Keratinocyte (primary cell): Measurements from ENCODE around the gene PMF1. TPM values are rescaled to one million over a fixed set of nuclear protein-coding genes. Genes with fewer than 3 reads are reported as not detected.

Experiments used
- DNase-seq: peaks from one replicate; pipeline ENCODE4 v3.0.0-alpha.2; 2011; ENCODE audit warnings: low read depth, missing footprints, low spot score
- FAIRE-seq: peaks from 2 replicates; lab custom pipeline; 2011; peaks lifted over from hg19 to GRCh38; lab: Jason Lieb, UNC
- H2AFZ ChIP-seq: 2 replicates; pipeline ENCODE4 v1.6.0; 2012; ENCODE audit warnings: low read length, control low read depth, inconsistent platforms; ENCODE audit not compliant: control insufficient read depth
- H3K27ac ChIP-seq: 2 replicates; pipeline ENCODE4 v1.5.1; 2011; ENCODE audit warnings: low read length; ENCODE audit not compliant: control insufficient read depth, insufficient read depth
- H3K27me3 ChIP-seq: 3 replicates; pipeline ENCODE4 v1.6.0; 2011; ENCODE audit warnings: low read length; ENCODE audit not compliant: control insufficient read depth, insufficient read depth; ENCODE audit errors: extremely low read depth
- H3K36me3 ChIP-seq, 2 experiments: 2 replicates in 1 of 2; 3 replicates in 1 of 2; pipeline ENCODE4 v1.5.1; 2011; ENCODE audit warnings: low read length in 2 of 2, mild to moderate bottlenecking in 1 of 2; ENCODE audit not compliant: control insufficient read depth in 2 of 2, insufficient read depth in 2 of 2; ENCODE audit errors: extremely low read depth in 1 of 2
- H3K4me1 ChIP-seq: 3 replicates; pipeline ENCODE4 v1.5.1; 2011; ENCODE audit warnings: low read length; ENCODE audit not compliant: control insufficient read depth, insufficient read depth; ENCODE audit errors: extremely low read depth
- H3K4me2 ChIP-seq: 3 replicates; pipeline ENCODE4 v1.6.0; 2011; ENCODE audit warnings: low read depth, low read length; ENCODE audit not compliant: control insufficient read depth, insufficient read depth; ENCODE audit errors: extremely low read depth
- H3K4me3 ChIP-seq, 3 experiments: fragments of 200-600 bp in 1 of 3; sonication (generic) in 1 of 3; 2 replicates in 2 of 3; 3 replicates in 1 of 3; pipeline ENCODE4 v1.5.1; 2011 to 2016; ENCODE audit warnings: low read length in 3 of 3, mild to moderate bottlenecking in 3 of 3, control low read depth in 2 of 3, inconsistent platforms in 1 of 3, low read depth in 1 of 3, mixed read lengths in 1 of 3, mixed run types in 1 of 3, moderate library complexity in 1 of 3; ENCODE audit not compliant: control insufficient read depth in 2 of 3, insufficient read depth in 2 of 3; ENCODE audit errors: extremely low read depth in 1 of 3
- H3K79me2 ChIP-seq: 2 replicates; pipeline ENCODE4 v1.6.0; 2012; ENCODE audit warnings: low read length; ENCODE audit not compliant: control insufficient read depth, insufficient read depth
- H3K9ac ChIP-seq: 3 replicates; pipeline ENCODE4 v1.6.0; 2011; ENCODE audit warnings: low read length; ENCODE audit not compliant: control insufficient read depth, insufficient read depth; ENCODE audit errors: extremely low read depth
- H3K9me1 ChIP-seq: 3 replicates; pipeline ENCODE4 v1.6.0; 2011; ENCODE audit warnings: low read length; ENCODE audit not compliant: control insufficient read depth, insufficient read depth; ENCODE audit errors: extremely low read depth
- H3K9me3 ChIP-seq: 2 replicates; pipeline ENCODE4 v1.5.1; 2012; ENCODE audit warnings: low read depth, low read length; ENCODE audit not compliant: control insufficient read depth
- H4K20me1 ChIP-seq: 3 replicates; pipeline ENCODE4 v1.6.0; 2011; ENCODE audit warnings: low read length; ENCODE audit not compliant: control insufficient read depth, insufficient read depth; ENCODE audit errors: extremely low read depth
- EZH2 ChIP-seq: IDR thresholded peaks from one replicate; pipeline ENCODE4 v1.6.1; 2012; ENCODE audit warnings: inconsistent platforms, mild to moderate bottlenecking, low read length, moderate library complexity
- dilution Hi-C: fragments of 300-500 bp; cut with MboI; formaldehyde crosslinking; loops from one replicate; pipeline ENCODE4 v1.7.0; 2020; ENCODE audit warnings: low sequenced_read_pairs; ENCODE audit not compliant: extremely low pct_ligation_motif_present
- polyA plus RNA-seq, 5 experiments: library from polyadenylated mRNA; depleted of rRNA in 3 of 5; stranded (reverse) in 3 of 5; stranded (forward) in 1 of 5; unstranded in 1 of 5; fragments of >200 nt; gene quantifications; 1 replicate in 1 of 5; 2 replicates in 3 of 5; 3 replicates in 1 of 5; pipeline versions ENCODE4 v1.2.1 to v1.2.3, GENCODE V29; 2011 to 2012; ENCODE audit warnings: missing spikeins in 2 of 5, low read depth in 1 of 5, low replicate concordance in 1 of 5
- TF ChIP-seq, protein P1 (sequence below), 3 experiments: IDR thresholded peaks in 1 of 3; conservative IDR thresholded peaks in 1 of 3; optimal IDR thresholded peaks in 1 of 3; 2 replicates in 2 of 3; 3 replicates in 1 of 3; pipeline versions ENCODE3 to v1.5.1; 2011; ENCODE audit warnings: low read length in 3 of 3, mild to moderate bottlenecking in 3 of 3, moderate library complexity in 2 of 3, control low read depth in 1 of 3, inconsistent platforms in 1 of 3; ENCODE audit not compliant: insufficient read depth in 2 of 3; ENCODE audit errors: extremely low read depth in 1 of 3

PMF1 gene
- polyA plus RNA-seq, 1 donor (not counting 4 experiments of a cell fraction or from before 2014, with no cell fraction given): 41.0 TPM

DNA sequence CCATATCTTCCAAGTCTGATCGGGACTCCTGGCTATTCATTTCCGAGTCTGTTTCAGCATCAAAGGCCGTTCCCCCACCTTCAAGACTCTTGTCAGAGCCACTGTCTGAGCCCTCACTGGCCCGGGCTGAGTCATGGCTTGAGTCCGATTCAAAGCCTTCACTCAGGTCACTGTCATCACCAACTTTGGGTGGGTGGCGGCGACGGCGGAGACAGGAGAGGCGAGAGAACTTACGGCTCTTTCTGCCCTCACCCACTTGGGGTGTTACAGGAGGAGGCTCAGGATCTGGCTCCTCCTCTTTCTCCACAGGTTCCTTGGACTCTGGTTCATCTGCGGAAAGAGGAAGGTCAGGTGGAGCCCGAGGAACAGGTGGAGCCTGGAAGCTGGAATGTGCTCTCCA, 53.2 kb downstream of the PMF1 start:
- Histone ChIP-seq H3K9me1 (peaks cover 6% of the 10 kb centered on the region), H3K27me3 (no peaks in the 10 kb centered on the region), H3K4me1 (peaks cover 23% of the 10 kb centered on the region), H3K4me2 (no peak overlapping the region), H3K27ac (no peak overlapping the region), H3K36me3 (peaks cover 38 to 60% of the 10 kb centered on the region in 2 experiments), H4K20me1 (peaks cover 10% of the 10 kb centered on the region), H2AFZ (no peak overlapping the region), H3K79me2 (no peaks in the 10 kb centered on the region), H3K9me3 (no peaks in the 10 kb centered on the region), H3K4me3 (no peak overlapping the region), H3K9ac (no peak overlapping the region)
- dilution Hi-C loops: no loop called here
- DNase-seq (no peak), FAIRE-seq (no peak)
- TF ChIP-seq, protein P1, sequence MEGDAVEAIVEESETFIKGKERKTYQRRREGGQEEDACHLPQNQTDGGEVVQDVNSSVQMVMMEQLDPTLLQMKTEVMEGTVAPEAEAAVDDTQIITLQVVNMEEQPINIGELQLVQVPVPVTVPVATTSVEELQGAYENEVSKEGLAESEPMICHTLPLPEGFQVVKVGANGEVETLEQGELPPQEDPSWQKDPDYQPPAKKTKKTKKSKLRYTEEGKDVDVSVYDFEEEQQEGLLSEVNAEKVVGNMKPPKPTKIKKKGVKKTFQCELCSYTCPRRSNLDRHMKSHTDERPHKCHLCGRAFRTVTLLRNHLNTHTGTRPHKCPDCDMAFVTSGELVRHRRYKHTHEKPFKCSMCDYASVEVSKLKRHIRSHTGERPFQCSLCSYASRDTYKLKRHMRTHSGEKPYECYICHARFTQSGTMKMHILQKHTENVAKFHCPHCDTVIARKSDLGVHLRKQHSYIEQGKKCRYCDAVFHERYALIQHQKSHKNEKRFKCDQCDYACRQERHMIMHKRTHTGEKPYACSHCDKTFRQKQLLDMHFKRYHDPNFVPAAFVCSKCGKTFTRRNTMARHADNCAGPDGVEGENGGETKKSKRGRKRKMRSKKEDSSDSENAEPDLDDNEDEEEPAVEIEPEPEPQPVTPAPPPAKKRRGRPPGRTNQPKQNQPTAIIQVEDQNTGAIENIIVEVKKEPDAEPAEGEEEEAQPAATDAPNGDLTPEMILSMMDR (optimal IDR thresholded peaks at IDR 0.05 in 1 of 3, IDR thresholded peaks at IDR 0.05 in 1 of 3, conservative IDR thresholded peaks at IDR 0.05 in 1 of 3; ENCODE audit: extremely low read depth in 1 of 3, insufficient read depth in 2 of 3, low read length in 3 of 3): no peak
- TF ChIP-seq EZH2: no peak

DNA sequence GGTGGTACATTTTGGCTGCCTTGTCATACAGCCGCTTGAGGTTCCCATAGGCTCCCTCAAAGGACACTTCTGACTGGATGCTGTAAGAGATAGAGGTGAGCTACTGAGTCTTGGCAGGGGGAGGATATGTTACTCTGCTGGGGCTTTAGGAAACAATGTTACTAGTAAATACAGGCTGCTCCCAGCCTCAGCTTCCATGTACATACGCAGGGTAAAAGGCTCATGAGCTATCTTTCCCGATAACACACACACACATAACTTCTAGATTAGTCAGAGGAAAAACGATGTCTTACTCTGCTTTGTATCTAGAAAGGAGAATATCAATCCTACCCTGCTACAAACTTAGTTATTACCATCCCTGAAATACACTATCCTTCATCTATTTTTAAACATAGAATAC, 55.5 kb downstream of the PMF1 start:
- H3K36me3 ChIP-seq: peaks cover 47 to 59% of the 10 kb centered on the region in 2 experiments
- DNase-seq (no peak), FAIRE-seq (no peak)
- TF ChIP-seq, protein P1 (optimal IDR thresholded peaks at IDR 0.05 in 1 of 3, IDR thresholded peaks at IDR 0.05 in 1 of 3, conservative IDR thresholded peaks at IDR 0.05 in 1 of 3; ENCODE audit: extremely low read depth in 1 of 3, insufficient read depth in 2 of 3, low read length in 3 of 3): no peak
- no peak for TF ChIP-seq EZH2
- H3K9ac ChIP-seq: no peak overlapping the region
- dilution Hi-C loops: no loop called here
- H3K79me2 ChIP-seq: no peaks in the 10 kb centered on the region
- no peak overlapping the region for H3K27ac ChIP-seq
- peaks cover 5% of the 10 kb centered on the region for H4K20me1 ChIP-seq
- H2AFZ ChIP-seq: no peak overlapping the region
- peaks cover 5% of the 10 kb centered on the region for H3K9me1 ChIP-seq
- no peak overlapping the region for H3K4me2 ChIP-seq
- peaks cover 5% of the 10 kb centered on the region for H3K4me1 ChIP-seq
- H3K9me3 ChIP-seq: no peaks in the 10 kb centered on the region
- H3K27me3 ChIP-seq: no peaks in the 10 kb centered on the region
- no peak overlapping the region for H3K4me3 ChIP-seq
